GM18517 (cell line): Measurements from ENCODE around the gene TRAF3.
"Not testable (repeated sequence)": the region's sequence is repeated elsewhere in the genome, so short reads cannot be mapped to it uniquely, and the experiment has no call there.

ENCODE experiments used
- ATAC-seq: cut with Tn5 transposase; IDR thresholded peaks from one replicate; pipeline ENCODE4 v1.9.1; 2021; ENCODE audit warnings: mild to moderate bottlenecking, moderate library complexity; ENCODE audit not compliant: unreplicated experiment

Gene TRAF3

DNA sequence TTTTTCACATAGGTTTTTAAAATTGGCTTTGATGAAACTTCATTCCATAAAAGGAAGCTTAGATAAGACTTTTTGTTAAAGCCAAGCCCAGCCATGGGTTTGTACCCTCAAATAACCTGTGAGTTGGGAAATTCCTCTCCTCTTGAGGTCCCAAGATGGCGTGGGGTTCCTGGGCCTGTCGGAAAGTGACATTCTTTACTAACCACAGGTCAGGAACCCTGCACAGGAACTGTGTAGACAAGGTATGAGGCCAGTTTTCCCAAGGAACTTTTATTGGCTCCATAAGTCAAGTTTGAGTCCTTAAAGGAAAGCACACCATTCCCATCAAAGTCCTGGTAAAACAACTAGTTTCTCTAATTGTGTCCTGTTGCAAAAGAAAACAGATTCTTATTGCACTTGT, 80.2 kb downstream of the TRAF3 start:
- no peak for ATAC-seq

DNA sequence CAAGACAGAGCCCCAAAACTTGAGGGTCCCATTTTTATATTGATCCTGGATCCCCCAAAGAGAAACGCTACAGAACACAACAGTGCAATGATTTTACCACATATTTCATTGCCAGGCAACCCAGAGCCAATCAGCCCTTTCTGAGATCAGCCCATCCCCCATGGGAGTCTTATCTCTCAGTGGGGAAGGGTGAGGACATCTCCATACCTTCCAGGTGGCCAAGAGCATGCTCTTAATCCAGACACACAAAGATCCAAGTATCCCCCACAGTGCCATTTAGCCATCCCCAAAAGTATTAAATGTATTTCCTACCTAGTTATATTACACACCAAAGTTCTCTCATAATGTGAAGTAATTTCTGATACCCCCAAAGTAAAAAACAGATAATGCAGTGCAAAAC, 82.7 kb downstream of the TRAF3 start:
- ATAC-seq, result no peak

DNA sequence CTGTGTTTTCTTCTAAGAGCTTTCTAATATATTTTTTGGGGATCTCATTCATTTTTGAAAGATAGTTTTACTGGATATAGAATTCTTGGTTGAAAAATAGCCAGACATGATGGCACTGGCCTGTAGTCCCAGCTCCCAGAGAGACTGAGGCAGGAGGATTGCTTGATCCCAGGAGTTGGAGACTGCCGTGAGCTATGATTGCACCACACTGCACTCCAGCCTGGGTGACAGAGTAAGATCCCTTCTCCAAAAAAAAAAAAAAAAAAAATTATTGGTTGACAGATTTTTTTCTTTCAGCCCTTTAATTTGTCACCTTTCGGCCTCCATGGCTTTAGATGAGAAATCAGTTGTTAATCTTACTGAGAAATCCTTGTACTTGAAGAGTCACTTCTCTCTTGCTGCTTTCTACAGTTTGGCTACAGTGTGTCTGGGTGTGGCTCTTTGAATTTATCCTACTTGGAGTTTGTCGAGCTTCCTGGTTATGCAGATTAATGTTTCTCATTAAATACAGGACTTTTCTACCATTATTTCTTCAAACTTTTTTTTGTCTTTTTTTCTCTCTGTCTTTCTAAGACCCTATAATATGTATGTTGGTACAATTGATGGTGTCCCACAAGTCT, 85.0 kb downstream of the TRAF3 start:
- no peak for ATAC-seq

DNA sequence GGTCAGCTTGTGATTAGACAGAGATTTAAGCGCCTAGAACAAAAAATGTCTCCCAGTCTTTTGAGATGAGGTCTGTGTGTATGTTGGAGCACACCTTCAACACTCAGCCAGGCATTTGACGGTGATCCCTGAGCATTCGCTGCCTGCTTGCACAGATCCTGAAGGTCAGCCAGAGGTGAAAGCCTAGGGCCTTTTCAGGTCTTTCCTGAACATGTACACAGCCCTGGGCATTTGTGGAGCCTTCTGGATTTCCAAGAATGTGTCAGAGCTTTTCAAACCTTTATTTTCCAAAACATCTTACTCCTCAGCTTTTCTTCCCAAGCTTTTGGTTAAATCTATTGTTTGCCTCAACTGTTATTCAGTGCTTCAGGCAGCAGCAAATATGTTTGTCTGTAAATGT, 86.1 kb downstream of the TRAF3 start:
- no peak for ATAC-seq

DNA sequence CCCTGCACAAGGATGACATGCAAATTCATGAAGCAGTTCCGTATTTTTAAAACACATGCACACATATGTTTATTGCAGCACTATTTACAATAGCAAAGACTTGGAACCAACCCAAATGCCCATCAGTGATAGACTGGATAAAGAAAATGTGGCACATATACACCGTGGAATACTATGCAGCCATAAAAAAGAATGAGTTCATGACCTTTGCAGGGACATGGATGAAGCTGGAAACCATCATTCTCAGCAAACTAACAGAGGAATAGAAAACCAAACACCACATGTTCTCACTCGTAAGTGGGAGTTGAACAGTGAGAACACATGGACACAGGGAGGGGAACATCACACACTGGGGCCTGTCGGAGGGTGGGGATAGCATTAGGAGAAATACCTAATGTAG, 88.7 kb downstream of the TRAF3 start:
- not testable (repeated sequence) for ATAC-seq

DNA sequence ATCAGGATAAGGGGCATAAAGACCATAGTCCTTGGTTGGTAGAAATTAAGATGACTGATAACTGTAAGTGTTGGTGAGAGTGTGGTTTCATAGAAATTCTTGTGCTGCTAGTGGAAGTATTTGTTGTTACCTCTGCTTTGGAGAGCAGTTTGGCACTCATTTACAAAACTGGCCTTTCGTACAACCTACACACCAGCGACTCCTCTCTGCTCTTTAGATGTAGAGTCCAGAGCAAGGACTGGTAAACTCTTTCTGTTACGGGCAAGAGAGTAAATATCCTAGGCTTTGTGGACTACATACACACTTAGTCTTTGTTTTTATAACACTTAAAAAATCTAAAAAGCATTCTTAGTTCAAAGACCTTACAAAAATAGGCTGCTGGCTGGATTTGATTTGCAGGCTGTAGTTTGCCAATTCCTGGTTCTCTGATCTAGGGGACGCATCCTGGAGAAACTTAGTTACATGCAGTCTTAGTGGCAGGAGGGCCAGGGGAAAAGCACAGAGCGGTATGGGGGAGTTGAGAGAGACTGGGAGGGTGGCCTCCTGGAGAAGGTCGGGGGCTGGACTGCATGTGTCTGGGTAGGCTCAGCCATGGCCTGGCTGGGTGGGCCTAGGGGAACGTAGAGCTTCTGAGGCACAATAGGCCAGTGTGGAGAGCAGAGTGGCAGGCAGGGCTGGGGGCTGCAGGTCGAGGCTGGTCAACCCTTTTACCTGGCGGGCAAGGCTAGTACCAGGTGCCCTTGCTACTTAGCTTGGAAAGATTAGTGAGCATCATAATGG, 89.9 kb downstream of the TRAF3 start:
- no peak for ATAC-seq

DNA sequence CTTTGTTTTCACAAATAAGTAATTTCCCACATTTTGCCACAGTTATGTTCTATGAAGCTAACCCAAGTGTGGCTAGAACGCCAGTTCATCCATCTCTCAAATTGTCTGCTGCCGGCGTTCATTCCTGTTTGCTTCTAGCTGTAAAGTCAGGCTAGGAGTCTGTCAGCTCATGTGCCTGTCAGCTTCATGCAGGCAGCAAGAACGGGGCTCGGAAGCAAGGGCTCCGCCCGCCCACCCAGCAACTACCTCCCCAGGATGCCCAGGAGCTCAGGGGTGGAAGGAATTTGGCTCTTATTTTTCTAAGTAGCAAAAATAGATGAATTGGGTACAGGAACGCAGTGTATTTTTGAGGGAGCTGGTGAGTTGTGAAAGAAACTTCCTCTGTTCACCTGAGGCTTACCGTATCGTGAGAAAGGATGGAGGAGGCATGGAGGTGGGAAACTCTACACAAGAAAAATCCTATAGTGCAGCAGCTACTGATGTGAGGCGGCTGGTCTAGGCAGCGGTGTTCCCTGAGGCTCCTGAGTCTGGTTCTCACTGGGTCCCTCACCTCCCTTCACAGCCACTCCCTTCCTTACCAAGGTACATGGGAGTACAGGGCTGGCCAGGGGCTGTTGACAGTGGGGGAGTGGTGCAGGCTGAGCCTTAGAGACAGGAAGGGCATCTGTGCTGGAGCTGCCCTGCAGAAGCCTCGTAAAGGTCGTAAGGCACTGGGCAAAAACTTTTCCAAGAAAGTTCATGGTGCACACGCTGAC, 90.8 kb downstream of the TRAF3 start:
- ATAC-seq, result no peak

DNA sequence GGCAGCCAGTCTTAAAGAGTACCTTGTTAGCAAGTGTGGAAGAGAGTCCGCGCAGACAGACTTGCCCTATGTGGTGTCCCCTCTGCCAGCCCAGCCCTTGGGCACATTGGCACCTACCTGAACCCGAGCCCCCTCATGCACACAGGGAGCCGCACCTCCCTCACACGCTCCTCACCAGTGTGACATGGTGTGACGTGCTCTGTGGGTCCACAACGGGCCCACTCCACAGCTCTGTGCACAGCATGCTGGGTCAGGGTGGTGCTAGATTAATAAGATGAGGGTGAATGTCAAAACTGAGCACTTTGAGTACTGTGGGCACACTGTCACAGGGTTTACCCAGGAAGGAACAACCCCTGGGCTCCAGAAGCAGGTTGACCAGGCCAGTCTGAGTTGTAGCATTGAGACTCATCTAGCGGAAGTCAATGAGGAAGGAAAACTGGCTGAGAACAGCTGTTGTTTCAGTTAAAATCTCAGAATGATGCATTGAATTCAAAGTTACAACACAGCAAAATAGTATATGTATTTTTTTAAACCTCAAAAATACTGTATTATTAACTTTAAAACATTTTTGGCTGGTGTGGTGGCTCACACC, 91.8 kb downstream of the TRAF3 start:
- no peak for ATAC-seq

DNA sequence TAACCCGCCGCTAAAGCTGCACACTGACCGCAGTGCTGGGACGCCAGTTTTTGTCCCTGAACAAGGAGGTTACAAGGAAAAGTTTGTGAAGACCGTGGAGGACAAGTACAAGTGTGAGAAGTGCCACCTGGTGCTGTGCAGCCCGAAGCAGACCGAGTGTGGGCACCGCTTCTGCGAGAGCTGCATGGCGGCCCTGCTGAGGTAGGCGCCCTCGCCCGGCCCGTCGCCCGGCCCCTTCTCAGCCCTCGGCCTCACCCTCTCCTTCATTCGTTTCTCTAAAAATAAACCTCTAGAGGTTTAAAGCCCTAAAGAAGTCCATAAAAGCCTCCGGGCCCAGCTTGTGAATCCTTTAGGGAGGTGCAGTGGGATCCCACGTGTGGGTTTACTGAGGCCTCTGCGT, 93.0 kb downstream of the TRAF3 start:
- ATAC-seq, result no peak

DNA sequence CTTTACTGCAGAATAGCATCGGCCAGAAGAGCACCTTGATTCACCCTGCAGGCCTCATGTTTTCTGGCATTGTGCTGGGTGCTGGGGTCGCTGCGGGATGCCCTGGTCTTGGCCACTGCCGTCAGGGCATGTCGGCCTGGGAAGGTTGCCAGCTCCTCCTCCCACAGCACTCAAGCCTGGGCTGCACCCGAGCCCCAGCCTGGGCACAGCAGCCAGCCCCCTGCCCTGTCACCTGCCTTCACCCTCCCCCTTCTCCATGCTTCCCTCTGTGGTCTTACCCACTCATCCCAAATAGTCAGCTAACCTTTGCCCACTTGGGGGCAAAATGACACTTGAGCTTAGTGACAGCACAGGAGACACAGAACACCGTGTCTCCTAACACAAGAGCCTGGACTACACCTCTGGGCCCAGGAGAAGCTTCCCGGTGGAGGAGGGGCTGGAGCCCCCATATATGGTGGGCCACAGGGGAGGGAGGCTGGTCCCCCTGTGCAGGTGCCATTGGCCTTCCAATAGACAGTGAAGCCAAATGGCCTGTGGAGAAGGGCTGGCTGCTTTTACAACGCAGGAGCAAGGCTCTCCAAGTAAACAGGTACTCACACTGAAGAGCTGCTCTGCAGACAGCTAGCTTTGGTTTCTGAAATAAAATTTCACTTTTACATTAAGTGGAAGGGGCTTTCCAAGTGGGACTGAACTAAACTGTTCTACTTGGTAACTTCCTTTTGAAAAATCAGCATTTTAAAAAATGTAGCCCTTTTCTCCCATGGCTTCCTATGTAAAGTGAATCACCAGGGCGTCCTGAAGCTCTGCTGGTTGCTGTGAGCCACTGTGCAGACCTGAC, 94.0 kb downstream of the TRAF3 start:
- no peak for ATAC-seq

DNA sequence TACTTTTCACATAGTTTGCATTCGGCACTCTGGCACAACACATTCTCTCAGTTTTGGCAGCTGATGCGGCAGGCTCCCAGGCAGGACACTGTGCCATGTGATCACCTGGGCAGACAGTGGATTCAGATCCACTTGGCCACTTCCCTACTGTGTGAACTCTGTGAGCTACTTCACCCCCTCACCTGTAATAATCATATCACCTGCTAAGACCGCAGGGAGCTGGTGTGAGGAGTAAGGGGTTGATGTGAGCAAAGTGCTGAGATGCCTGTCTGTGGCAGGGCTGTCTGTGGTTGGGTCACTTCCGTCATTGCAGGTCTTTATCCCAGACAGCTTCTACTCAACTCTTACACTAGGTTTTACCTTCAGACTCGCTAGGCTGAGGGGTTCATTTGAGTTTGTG, 94.8 kb downstream of the TRAF3 start:
- ATAC-seq, result no peak

DNA sequence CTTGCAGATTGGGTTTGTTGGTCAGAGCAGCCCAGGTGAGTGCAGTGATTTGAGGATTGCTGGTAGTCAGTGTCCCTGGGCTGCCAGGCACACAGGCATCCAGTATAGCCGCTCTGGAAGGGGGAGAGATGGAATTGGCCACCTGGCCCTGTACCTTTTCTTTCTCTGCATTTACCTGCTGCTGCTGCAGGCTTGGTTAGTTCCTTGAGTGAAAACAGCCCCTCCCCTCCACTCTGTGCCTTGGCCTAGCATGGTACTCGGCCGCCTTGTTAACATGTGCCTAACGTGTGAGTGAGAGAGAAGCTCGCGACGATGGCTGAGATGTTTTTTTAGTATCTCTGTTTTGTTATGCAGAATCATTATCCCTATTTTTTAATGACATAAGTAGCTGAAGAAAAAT, 95.9 kb downstream of the TRAF3 start:
- ATAC-seq, result no peak

DNA sequence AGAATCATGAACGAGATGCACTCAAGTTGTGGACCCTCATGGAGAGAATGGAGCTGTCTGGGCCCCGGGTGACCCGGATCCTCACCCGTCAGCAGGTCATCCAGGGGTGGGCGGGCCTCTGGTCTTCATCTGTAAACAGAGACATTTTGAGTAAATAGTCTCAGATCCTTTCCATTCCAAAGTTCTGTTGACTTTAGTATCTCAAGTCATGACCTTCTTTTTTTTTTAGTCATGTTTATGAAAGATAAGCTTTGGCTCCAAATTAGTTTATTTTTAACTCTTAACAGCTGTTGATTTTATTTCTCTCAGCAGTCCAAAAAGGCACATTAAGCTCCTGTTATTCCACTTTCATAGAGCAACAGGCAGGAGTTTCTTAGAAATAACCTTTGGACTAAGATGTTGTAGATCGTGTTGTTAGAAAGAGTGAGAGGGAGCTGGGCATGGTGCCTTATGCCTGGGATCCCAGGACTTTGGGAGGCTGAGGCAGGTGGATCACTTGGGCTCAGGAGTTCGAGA, 96.4 kb downstream of the TRAF3 start:
- ATAC-seq, result no peak

DNA sequence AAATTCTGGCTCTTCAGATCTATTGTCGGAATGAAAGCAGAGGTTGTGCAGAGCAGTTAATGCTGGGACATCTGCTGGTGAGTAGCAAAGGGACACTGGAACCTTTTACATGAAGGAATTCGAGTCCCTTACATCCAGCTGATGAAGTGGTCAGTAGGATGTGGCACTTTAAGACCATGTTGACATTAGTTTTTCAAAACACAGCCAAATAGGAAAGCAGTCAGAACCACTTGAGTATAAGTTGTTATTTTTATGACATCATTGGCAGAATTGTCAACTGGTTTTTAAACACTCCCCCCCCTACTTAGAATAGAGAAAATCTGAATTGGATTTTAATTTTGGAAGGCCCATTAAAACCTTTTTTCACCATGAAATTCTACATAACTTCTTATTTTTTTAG, 98.4 kb downstream of the TRAF3 start:
- ATAC-seq, result no peak

DNA sequence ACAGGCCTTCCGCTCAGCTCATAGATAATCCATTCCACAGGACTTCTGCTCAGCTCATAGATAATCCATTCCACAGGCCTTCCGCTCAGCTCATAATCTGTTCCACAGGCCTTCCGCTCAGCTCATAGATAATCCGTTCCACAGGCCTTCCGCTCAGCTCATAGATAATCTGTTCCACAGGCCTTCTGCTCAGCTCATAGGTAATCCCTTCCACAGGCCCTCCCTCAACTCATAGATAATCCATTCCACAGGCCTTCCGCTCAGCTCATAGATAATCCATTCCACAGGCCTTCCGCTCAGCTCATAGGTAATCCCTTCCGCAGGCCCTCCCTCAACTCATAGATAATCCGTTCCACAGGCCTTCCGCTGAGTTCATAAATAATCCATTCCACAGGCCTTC, 100.3 kb downstream of the TRAF3 start:
- ATAC-seq, result not testable (repeated sequence)

DNA sequence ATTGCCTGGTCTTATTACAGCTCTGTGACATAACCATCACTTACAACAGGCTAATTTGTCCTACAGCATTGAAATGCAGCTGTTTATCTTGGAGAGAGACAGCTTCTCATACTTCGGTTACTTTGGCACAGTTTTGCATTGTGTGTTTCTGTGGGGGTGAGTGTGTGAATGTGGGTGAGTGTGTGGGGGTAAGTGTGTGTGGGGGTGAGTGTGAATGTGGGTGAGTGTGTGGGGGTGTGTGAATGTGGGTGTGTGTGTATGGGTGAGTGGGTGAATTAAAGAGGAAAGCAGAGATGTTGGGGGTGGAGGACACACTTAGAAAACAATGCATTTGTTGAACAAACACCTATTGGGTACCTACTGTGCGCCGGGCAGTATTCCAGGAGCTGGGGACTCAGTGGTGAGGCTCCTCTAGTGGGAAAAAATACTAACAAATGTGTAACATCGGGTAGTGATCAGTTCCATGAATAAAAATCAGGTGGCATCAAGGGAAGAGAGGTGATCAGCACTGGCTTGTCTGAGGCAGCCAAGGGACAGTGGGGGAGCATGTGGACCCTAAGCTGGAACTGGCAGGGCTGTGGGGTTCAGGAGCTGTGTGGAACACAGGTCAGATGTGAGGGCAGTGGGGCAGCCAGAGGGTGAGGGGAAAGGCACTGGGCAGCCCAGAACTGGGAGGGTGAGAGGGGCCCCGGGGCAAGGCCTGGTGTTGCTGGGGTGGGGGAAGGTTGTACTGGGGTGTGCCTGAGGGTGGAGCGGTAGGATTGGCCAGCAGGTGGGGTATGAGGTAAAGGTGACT, 101.1 kb downstream of the TRAF3 start:
- ATAC-seq, result no peak

DNA sequence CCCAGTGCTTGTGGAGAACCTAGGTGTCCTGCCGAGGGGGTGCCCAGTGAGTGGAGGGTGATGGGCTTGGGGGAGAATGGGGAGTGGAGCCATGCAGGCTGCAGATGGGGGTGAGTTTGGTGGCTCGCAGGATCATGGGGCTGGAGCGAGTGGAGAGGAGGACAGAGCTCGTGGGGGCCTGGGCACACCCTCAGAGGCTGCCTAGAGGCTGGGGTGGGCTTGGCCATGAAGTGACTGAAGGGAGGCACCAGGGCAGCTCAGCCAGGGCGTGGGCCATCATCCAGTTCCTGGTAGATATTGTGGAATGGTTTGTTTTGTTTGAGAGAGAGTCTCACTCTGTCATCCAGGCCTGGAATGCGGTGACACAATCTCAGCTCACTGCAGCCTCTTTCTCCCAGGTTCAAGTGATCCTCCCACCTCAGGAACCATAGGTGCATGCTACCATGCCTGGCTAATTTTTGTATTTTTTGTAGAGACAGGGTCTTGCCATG, 101.8 kb downstream of the TRAF3 start:
- ATAC-seq, result no peak

DNA sequence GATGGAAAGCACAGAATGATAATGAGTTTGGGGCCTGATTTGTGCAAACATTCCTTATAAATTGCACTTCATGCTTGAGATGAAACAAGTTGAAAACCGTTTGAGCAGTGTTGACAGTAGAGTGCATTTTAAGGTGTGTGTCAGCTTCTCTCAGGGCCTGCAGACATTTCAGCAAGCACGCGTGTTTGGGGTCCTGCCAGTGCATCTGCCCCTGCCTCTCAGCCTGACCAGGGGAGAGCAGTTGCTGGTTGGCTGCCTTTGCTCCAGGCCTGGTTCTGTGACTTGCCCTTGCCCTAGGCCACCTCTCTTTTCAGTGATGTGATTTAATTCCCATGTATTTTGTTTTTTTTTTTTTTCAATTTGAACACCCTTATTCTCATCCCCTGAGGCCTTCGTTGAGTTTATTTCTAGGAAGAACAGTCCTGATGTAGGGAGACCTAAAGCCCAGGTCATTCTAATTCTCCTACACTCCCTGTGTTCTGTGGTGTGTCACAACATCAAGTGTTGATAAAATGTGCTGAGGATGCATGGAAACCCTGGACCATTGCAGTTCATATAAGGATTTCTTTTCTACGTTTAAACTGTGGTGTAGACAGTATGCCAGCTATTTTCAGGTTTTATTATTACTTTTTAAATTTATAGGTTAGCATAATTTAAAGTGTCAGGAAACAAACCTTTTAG, 105.1 kb downstream of the TRAF3 start:
- ATAC-seq, result no peak

DNA sequence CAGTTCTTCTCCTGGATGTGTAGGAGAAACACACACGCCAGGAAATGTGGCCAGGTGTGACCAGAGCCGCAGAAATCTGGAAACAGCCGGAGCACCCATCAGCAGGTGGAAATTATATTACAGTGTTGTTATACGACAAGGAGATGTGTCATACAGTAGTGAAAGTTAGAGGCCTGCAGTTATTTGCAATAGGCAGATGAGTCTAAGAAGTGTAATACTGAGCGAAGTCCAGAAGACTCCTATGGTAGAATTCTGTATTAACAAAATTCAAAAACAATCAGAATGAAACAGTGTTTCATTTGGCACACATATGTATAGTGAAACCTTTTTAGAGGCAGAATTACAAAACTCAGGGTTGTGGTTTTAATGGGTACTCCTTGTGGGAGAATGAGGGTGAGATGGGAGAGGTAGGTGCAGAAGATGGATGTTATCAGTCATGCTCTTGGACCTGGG, 105.9 kb downstream of the TRAF3 start:
- no peak for ATAC-seq
